COLO668 (cell line): ENCODE results near the gene SARS1.

Source experiments
- DNase-seq: peaks from one replicate; lab custom pipeline; 2025; ENCODE audit not compliant: unreplicated experiment; lab: John Stamatoyannopoulos, UW

The SARS1 gene

GRCh38 chr1:109225308-109225707, 11.6 kb downstream of the SARS1 start:
- DNase-seq, result no peak

GRCh38 chr1:109225711-109226445, 12.2 kb downstream of the SARS1 start:
- no peak for DNase-seq

DNA sequence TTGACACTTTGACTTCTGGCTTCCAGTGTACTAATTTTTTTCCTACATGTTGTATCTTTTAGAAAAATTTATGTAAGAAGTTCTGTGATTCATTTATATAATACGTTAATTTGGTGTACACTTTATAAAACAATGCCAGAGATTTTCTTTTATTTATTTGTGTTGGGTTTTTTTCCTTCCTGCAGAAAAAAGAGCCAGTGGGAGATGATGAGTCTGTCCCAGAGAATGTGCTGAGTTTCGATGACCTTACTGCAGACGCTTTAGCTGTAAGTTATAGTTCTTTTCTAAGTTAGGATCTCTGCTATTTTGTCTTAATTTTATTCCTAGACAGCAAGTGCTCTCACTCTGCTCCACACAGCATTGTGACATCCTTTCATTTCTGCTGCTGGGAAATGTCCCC, 14.4 kb downstream of the SARS1 start:
- DNase-seq, result no peak

GRCh38 chr1:109229531-109230127, 15.9 kb downstream of the SARS1 start:
- DNase-seq, result peak; percentile 53

- no peak for DNase-seq
Measured at GRCh38 chr1:109231066-109231465, 17.3 kb downstream of the SARS1 start.

DNA sequence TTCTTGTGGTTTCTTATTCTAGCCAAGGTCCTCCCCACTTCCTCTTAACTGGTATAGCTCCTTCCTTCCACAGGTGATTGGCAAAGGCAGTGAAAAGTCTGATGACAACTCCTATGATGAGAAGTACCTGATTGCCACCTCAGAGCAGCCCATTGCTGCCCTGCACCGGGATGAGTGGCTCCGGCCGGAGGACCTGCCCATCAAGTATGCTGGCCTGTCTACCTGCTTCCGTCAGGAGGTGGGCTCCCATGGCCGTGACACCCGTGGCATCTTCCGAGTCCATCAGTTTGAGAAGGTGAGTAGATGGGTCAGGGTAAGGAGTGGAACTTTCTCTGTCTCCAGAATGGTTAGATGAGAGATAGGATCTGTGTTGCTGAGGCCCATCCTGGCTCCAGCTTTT, 21.4 kb downstream of the SARS1 start:
- DNase-seq, result no peak

- no peak for DNase-seq
Measured at GRCh38 chr1:109237512-109237911, 23.8 kb downstream of the SARS1 start.

- no peak for DNase-seq
Measured at GRCh38 chr1:109238382-109238781, 24.7 kb downstream of the SARS1 start.

DNA sequence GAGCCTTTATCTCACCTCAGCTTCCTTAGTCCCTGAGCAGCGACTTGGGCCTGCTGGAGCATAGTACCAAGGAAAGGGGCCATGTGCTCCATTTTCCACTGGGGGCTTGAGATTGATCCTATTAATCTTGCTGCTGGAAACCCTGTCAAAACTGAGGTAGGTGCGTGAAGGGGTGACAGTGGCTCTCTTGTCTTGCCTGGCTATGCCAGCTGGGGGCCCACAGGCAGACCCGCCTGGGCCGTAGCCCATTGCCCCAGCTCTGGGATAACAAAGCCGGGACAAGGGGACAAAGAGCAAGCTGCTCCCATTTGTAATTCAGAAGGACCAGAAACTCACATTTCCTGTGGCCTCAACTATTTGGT, 25.3 kb downstream of the SARS1 start:
- DNase-seq, result no peak

GRCh38 chr1:109239409-109240068, 25.8 kb downstream of the SARS1 start:
- DNase-seq, result peak; percentile 40

DNA sequence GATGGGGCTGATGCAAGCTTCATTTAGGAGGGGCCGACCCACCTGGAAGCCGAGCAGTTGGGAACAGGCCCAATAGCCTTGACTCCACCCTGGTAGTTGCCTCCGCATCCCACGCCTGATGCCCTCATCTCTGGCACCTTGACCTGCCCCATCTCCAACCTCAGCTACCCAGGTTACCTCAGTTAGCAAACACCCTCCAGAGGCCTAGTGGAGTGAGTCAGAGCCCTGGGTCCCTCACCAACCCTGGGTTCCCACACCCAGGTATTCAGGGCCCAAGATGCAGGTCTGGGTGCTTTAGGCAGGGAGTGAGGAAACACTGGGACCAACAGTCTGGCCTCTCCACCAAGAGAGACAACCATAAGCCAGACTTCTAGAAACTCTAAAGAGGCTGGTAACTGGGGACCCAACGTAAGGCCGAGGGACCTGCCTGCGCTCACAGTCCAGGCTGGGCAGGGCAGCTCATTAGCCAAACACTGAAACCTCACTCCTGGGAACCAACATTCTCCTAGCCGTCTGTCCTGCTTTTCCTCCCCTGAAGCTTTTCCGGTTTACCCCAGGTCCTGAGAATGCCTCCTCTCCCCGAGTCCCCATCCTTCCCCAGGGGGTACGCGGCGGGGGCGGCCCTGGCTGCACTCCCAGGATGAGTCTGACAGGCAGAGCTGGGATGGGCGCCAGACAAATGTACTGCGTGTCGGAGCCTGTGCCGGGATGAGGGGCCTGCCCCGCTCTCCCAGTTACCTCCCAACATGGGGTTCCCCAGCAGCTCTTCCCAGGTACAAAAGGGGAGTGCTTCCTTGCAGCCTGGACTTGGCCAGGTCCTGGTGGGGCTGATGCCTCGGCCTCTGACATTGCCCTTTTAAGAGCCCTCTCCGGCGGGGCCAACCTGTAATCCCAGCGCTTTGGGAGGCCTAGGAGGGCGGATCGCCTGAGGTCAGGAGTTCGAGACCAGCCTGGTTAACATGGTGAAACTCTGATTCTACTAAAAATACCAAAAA, 26.7 kb downstream of the SARS1 start:
- peak; percentile 45 for DNase-seq

DNA sequence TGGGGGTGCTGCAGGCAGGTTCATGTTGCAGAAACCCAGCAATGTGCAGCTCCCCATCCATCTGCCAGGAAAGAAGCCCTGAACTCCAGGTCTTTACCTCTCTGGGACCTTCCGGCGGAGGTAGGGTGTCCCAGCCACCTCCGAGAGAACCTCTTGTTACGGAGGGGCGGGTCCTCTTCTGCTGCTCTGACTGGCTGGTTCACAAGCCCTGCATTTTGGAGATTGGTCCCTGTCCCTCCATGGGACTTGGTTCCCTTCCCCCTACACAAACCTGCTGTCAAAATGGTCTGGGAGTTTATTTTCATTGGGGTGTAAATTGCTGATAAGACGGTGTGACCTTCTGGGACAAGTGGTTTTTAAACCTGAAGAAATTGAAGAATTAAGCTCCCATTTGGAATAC, 27.6 kb downstream of the SARS1 start:
- no peak for DNase-seq

GRCh38 chr1:109241841-109242345, 28.2 kb downstream of the SARS1 start:
- no peak for DNase-seq

GRCh38 chr1:109242387-109242786, 28.7 kb downstream of the SARS1 start:
- no peak for DNase-seq

- DNase-seq, result no peak
Measured at GRCh38 chr1:109243221-109243620, 29.5 kb downstream of the SARS1 start.

GRCh38 chr1:109243860-109244552, 30.3 kb downstream of the SARS1 start:
- DNase-seq, result no peak

- DNase-seq, result no peak
Measured at GRCh38 chr1:109246141-109246551, 32.4 kb downstream of the SARS1 start.

- no peak for DNase-seq
Measured at GRCh38 chr1:109247401-109248365, 34.0 kb downstream of the SARS1 start.

- no peak for DNase-seq
Measured at GRCh38 chr1:109248444-109248796, 34.7 kb downstream of the SARS1 start.
